Brain microvascular endothelial cell (primary cell): Measurements from ENCODE around the gene TSPAN17.
"Not testable (repeated sequence)": the region's sequence is repeated elsewhere in the genome, so short reads cannot be mapped to it uniquely, and the experiment has no call there.

Experiments
- DNase-seq: peaks from one replicate; pipeline ENCODE4 v3.0.0-alpha.2; 2020
- H3K27ac ChIP-seq: fragments of 250-450 bp; sonication (Bioruptor Pico); 2 replicates; pipeline ENCODE4 v1.5.1; 2020; ENCODE audit warnings: mild to moderate bottlenecking, moderate library complexity
- H3K27me3 ChIP-seq: fragments of 250-450 bp; sonication (Bioruptor Pico); replicated peaks from 2 replicates; pipeline ENCODE4 v1.5.1; 2020; ENCODE audit warnings: mild to moderate bottlenecking
- H3K36me3 ChIP-seq: fragments of 250-450 bp; sonication (Bioruptor Pico); replicated peaks from 2 replicates; pipeline ENCODE4 v1.5.1; 2020; ENCODE audit warnings: mild to moderate bottlenecking
- H3K4me3 ChIP-seq: 2 replicates; pipeline ENCODE4 v1.5.1; 2011; ENCODE audit warnings: low read depth, mild to moderate bottlenecking, control low read depth, low read length, moderate library complexity
- in situ Hi-C: cut with HindIII; loops from 2 replicates; pipeline ENCODE4 v1.10.0; 2017; ENCODE audit warnings: low sequenced_read_pairs, low pct_ligation_motif_present
- TF ChIP-seq, protein P1 (sequence below): IDR thresholded peaks from 2 replicates; pipeline ENCODE4 v1.5.1; 2011; ENCODE audit warnings: low read depth, mild to moderate bottlenecking, moderate library complexity, low read length, control low read depth, inconsistent platforms; ENCODE audit errors: missing control alignments

The TSPAN17 gene, protein sequence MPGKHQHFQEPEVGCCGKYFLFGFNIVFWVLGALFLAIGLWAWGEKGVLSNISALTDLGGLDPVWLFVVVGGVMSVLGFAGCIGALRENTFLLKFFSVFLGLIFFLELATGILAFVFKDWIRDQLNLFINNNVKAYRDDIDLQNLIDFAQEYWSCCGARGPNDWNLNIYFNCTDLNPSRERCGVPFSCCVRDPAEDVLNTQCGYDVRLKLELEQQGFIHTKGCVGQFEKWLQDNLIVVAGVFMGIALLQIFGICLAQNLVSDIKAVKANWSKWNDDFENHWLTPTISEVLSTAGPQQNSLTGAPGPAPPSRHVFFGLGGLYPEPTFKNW

GRCh38 chr5:176647030-176647842 lies at the start of gene TSPAN17:
Gene TSPAN17, plus strand, starts transcription at chr5:176647484. Its CDS starts 132 bp downstream, at chr5:176647616.
- H3K4me3 ChIP-seq: peak within 1 kb of the TSS; percentile 80
- no peaks in the 10 kb centered on the region for H3K27me3 ChIP-seq
- H3K36me3 ChIP-seq: no peaks in the 10 kb centered on the region
- in situ Hi-C loops: no loop called here
- TF ChIP-seq, protein P1, sequence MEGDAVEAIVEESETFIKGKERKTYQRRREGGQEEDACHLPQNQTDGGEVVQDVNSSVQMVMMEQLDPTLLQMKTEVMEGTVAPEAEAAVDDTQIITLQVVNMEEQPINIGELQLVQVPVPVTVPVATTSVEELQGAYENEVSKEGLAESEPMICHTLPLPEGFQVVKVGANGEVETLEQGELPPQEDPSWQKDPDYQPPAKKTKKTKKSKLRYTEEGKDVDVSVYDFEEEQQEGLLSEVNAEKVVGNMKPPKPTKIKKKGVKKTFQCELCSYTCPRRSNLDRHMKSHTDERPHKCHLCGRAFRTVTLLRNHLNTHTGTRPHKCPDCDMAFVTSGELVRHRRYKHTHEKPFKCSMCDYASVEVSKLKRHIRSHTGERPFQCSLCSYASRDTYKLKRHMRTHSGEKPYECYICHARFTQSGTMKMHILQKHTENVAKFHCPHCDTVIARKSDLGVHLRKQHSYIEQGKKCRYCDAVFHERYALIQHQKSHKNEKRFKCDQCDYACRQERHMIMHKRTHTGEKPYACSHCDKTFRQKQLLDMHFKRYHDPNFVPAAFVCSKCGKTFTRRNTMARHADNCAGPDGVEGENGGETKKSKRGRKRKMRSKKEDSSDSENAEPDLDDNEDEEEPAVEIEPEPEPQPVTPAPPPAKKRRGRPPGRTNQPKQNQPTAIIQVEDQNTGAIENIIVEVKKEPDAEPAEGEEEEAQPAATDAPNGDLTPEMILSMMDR: peak; percentile 33
- peak within 1 kb of the TSS; percentile 47 for H3K27ac ChIP-seq
- DNase-seq: peak; percentile 99

DNA sequence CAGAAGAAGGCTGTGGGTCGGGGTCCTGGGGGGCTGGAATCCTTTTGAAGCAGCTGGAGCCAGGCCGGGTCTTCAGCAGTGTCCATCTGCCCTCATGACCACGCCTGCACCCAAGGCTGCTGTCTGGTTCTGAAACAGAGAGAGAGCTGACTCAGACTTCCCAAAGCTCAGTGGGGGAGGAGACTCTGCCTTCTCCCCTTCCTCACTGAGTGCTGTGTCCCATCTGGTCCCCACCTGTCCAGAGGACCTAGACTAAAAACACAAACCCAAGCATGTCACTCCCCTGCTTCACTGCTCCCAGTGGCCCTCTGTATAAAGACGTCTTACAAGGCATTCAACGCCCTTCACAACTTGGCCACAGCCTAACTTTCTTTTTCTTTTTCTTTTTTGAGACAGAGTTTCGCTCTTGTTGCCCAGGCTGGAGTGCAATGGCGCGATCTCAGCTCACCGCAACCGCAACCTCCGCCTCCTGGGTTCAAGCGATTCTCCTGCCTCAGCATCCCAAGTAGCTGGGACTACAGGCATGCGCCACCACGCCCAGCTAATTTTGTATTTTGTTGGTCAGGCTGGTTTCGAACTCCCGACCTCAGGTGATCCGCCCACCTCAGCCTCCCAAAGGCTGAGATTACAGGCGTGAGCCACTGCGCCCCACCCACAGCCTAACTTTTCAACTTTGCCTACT lies 47.4 kb upstream of the TSPAN17 start:
- H3K27me3 ChIP-seq, H3K4me3 ChIP-seq, H3K36me3 ChIP-seq, in situ Hi-C loops, DNase-seq, H3K27ac ChIP-seq: not testable (repeated sequence)

DNA sequence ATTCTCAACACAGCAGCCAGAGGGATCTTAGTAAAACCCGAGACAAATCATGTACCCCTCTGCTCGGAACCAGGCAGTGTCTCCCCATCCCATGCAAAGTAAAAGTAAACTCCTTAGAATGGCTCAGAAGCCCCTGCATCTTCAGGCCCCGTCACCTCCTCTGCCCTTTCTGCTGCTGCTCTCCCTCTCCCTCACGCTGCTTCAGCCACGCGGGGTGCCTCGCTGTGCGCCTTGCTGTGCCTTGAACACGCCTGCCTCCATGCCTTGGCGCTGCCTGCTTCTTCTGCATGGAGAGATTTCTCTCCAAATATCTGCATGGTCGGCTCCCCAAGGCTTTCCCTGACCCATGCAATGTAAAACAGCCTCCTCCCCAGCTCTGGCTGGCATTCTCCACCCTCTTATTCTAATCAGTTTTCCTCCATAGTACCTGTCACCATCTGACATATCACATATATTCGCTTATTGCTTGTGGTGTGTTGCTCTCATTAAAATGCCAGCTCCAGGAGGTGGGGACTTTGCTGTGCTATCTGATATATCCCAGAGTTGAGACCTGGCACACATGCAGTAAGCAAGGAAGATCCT lies 45.3 kb upstream of the TSPAN17 start:
- Histone ChIP-seq H3K36me3 (no peaks in the 10 kb centered on the region), H3K27me3 (no peaks in the 10 kb centered on the region), H3K27ac (no peak overlapping the region), H3K4me3 (no peak overlapping the region)
- in situ Hi-C loops: no loop called here
- no peak for DNase-seq
- TF ChIP-seq, protein P1: no peak

GRCh38 chr5:176603091-176603490 lies 44.2 kb upstream of the TSPAN17 start:
- no peak for DNase-seq
- Histone ChIP-seq H3K36me3 (no peaks in the 10 kb centered on the region), H3K4me3 (no peak overlapping the region), H3K27ac (no peak overlapping the region), H3K27me3 (no peaks in the 10 kb centered on the region)
- in situ Hi-C loops: no loop called here
- TF ChIP-seq, protein P1: no peak

DNA sequence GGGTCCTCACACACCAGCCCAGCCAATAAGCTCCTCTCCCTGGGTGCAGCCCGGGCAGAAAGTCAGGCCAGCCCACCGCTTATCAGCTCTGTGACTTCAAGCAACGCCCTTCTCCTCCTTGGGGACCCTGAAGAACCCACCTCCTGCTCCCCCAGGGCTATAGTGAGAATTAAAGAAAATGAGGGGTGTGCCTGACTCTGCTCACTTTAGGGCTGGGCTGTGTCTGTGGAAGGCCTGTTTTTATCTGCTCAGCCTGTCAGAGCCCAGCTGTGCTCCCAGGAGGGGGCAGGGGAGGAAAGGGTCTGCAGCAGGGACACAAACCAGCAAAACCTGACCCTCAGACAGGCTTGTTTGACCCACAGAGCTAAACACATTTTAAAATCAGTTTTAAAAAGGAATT lies 41.3 kb upstream of the TSPAN17 start:
- H3K27me3 ChIP-seq: no peaks in the 10 kb centered on the region
- H3K36me3 ChIP-seq: no peaks in the 10 kb centered on the region
- no peak overlapping the region for H3K4me3 ChIP-seq
- H3K27ac ChIP-seq: no peak overlapping the region
- DNase-seq: no peak
- in situ Hi-C loops: no loop called here
- TF ChIP-seq, protein P1: no peak

DNA sequence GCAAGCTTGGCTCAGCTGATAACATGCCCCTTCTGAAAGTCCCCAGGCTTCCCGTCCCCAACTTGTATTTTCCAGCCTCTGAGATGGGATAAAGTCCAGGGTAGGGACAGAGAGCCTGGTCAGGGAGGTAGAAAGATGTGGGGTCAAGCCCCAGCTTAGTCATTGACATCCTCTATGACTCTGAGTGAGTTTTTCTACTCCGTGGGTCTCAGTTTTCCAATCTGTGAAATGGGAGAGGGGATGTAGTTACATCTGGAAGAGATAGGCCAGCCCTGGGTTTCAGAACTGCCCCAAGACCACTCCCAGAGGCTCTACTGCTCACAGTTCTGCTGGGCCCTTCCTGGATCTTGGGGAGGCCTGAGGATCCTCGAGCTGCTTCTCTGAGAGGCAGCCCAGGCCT lies 40.4 kb upstream of the TSPAN17 start:
- in situ Hi-C loops: no loop called here
- Histone ChIP-seq H3K27ac (no peak overlapping the region), H3K36me3 (no peaks in the 10 kb centered on the region), H3K27me3 (no peaks in the 10 kb centered on the region), H3K4me3 (no peak overlapping the region)
- DNase-seq: no peak
- TF ChIP-seq, protein P1: no peak
